SU-DHL-6 (cell line): ENCODE results near the gene LRIT3.

Source experiments
- CTCF ChIP-seq: fragments of 200-600 bp; sonication (generic); IDR thresholded peaks from one replicate; pipeline ENCODE4 v1.5.1; 2017; ENCODE audit warnings: antibody characterized with exemption, mild to moderate bottlenecking, low read length, moderate library complexity; ENCODE audit not compliant: insufficient read depth, poor library complexity, severe bottlenecking
- EZH2phosphoT487 ChIP-seq: fragments of 200-600 bp; sonication (generic), shearing (Covaris generic); conservative IDR thresholded peaks from 2 replicates; pipeline ENCODE4 v1.6.1; 2018; ENCODE audit warnings: mild to moderate bottlenecking, antibody characterized with exemption, low read length, moderate library complexity, mixed read lengths

- TF ChIP-seq CTCF (no peak), EZH2phosphoT487 (no peak)
Observed at GRCh38 chr4:109850601-109851000, 2.7 kb downstream of the LRIT3 start.
